HCT116 (cell line): ENCODE measurements around the gene ABCC9.

Experiments
- EZH2 ChIP-seq: fragments of 200-600 bp; sonication (generic); IDR thresholded peaks from 2 replicates; pipeline ENCODE4 v1.6.1; 2017; ENCODE audit warnings: antibody characterized with exemption, mixed run types
- FOSL1 ChIP-seq: IDR thresholded peaks from 2 replicates; pipeline ENCODE4 v1.6.1; 2012; ENCODE audit warnings: low read depth
- JUND ChIP-seq: IDR thresholded peaks from 2 replicates; pipeline ENCODE4 v1.6.1; 2012
- MAX ChIP-seq: IDR thresholded peaks from 2 replicates; pipeline ENCODE4 v1.6.1; 2012
- TF ChIP-seq, protein P1 (sequence below), 3 experiments: fragments of 200-600 bp in 1 of 3; sonication (generic) in 1 of 3; IDR thresholded peaks in 2 of 3; conservative IDR thresholded peaks in 1 of 3; 2 replicates each; pipeline ENCODE4 v1.5.1; 2012 to 2017; ENCODE audit warnings: low read depth in 2 of 3, low read length in 2 of 3, antibody characterized with exemption in 1 of 3, borderline replicate concordance in 1 of 3, control low read depth in 1 of 3, mild to moderate bottlenecking in 1 of 3, mixed read lengths in 1 of 3, mixed run types in 1 of 3, moderate library complexity in 1 of 3; ENCODE audit not compliant: insufficient read depth in 1 of 3
- TF ChIP-seq, protein P2 (sequence below): IDR thresholded peaks from 2 replicates; pipeline ENCODE4 v1.6.1; 2012; ENCODE audit warnings: low read depth

DNA sequence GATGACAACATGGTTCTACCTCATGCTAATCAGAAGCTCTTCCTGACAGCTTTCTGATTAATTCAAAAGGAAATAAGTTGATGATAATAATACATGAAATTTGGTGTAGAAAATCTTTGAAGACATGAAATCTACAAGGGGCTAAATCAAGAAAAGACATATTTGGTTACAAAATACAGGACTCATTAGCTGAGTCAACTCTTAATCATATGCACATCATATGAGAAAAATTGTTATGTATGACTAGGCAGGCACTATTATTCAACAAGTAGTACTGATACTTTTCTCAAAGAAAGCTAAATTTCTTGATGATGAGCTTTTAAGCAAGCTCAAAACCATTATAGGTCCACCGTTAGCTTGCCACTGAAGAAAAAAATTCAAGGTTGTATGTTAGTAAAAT, 7.1 kb downstream of the ABCC9 start:
- TF ChIP-seq, protein P1, sequence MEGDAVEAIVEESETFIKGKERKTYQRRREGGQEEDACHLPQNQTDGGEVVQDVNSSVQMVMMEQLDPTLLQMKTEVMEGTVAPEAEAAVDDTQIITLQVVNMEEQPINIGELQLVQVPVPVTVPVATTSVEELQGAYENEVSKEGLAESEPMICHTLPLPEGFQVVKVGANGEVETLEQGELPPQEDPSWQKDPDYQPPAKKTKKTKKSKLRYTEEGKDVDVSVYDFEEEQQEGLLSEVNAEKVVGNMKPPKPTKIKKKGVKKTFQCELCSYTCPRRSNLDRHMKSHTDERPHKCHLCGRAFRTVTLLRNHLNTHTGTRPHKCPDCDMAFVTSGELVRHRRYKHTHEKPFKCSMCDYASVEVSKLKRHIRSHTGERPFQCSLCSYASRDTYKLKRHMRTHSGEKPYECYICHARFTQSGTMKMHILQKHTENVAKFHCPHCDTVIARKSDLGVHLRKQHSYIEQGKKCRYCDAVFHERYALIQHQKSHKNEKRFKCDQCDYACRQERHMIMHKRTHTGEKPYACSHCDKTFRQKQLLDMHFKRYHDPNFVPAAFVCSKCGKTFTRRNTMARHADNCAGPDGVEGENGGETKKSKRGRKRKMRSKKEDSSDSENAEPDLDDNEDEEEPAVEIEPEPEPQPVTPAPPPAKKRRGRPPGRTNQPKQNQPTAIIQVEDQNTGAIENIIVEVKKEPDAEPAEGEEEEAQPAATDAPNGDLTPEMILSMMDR (IDR thresholded peaks at IDR 0.05 in 2 of 3, conservative IDR thresholded peaks at IDR 0.05 in 1 of 3; ENCODE audit: borderline replicate concordance in 1 of 3, insufficient read depth in 1 of 3, low read depth in 2 of 3, low read length in 2 of 3): no peak
- TF ChIP-seq JUND (no peak), FOSL1 (no peak), EZH2 (no peak), MAX (no peak)
- TF ChIP-seq, protein P2, sequence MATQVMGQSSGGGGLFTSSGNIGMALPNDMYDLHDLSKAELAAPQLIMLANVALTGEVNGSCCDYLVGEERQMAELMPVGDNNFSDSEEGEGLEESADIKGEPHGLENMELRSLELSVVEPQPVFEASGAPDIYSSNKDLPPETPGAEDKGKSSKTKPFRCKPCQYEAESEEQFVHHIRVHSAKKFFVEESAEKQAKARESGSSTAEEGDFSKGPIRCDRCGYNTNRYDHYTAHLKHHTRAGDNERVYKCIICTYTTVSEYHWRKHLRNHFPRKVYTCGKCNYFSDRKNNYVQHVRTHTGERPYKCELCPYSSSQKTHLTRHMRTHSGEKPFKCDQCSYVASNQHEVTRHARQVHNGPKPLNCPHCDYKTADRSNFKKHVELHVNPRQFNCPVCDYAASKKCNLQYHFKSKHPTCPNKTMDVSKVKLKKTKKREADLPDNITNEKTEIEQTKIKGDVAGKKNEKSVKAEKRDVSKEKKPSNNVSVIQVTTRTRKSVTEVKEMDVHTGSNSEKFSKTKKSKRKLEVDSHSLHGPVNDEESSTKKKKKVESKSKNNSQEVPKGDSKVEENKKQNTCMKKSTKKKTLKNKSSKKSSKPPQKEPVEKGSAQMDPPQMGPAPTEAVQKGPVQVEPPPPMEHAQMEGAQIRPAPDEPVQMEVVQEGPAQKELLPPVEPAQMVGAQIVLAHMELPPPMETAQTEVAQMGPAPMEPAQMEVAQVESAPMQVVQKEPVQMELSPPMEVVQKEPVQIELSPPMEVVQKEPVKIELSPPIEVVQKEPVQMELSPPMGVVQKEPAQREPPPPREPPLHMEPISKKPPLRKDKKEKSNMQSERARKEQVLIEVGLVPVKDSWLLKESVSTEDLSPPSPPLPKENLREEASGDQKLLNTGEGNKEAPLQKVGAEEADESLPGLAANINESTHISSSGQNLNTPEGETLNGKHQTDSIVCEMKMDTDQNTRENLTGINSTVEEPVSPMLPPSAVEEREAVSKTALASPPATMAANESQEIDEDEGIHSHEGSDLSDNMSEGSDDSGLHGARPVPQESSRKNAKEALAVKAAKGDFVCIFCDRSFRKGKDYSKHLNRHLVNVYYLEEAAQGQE: no peak
